GM12892 (cell line): Measurements from ENCODE around the gene PRPSAP1.

Experiments
- POLR2A ChIP-seq: IDR thresholded peaks from 2 replicates; pipeline ENCODE4 v1.6.1; 2011; ENCODE audit warnings: low read depth, low read length, control low read depth
- POLR2AphosphoS5 ChIP-seq: IDR thresholded peaks from 2 replicates; pipeline ENCODE4 v1.6.1; 2011; ENCODE audit warnings: low read depth, low read length, control low read depth

DNA sequence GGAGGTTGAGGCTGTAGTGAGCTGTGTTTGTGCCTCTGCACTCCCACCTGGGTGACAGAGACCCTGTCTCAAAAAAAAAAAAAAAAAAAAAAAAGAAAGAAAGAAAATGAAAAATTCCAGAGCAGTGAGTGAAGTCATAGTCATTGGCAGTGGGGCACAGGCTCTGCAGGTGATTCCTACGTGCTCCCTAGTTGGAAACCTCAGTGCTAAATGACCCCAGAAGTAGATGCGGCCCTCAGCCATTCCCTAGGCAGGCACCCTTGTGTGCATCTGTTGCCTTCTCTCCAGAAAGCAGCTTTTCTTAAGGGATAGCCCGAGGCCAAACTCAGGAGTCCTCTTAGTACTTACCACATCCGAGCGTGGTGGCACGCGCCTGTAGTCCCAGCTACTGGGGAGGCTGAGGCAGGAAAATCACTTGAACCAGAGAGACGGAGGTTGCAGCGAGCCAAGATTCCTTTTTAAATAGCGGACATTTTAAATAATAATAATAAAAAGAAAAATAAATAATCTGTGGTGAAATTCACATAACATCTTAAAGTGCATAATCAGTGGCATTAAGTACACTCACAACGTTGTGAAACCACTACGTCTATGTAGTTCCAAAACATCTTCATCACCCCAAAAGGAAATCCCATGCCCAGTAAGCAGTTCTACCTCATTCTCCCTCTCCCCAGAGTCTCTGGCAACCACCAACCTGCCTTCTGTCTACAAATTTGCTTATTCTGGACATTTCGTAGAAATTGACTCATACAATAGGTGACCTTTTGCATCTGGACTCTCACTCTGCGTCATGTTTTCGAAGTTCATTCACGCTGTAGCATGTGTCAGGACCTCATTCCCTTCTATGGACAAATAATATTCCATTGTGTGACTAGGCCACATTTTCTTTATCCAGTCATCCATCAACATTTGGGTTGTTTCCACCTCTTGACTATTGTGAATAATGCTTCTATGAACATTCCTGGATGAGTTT is 18.2 kb upstream of the PRPSAP1 start:
- no peak for TF ChIP-seq POLR2AphosphoS5
- no peak for TF ChIP-seq POLR2A
